HFF-Myc (cell line): ENCODE data around the gene HOMER1.
A peak's percentile ranks its signal among the peaks of the same experiment; 100 is the strongest.

Experiments used
- DNase-seq: peaks from one replicate; pipeline ENCODE4 v3.0.0-alpha.2; 2011; ENCODE audit warnings: low read depth; ENCODE audit errors: extremely low read depth
- H3K4me3 ChIP-seq: replicated peaks from 2 replicates; pipeline ENCODE4 v1.5.1; 2011; ENCODE audit warnings: low read depth, mild to moderate bottlenecking, control low read depth, low read length
- CTCF ChIP-seq: IDR thresholded peaks from 2 replicates; pipeline ENCODE4 v1.5.1; 2012; ENCODE audit warnings: mild to moderate bottlenecking, low read depth, low read length, control low read depth; ENCODE audit errors: missing control alignments

The HOMER1 gene

GRCh38 chr5:79436224-79436623, 77.7 kb downstream of the HOMER1 start:
- no peak for TF ChIP-seq CTCF
- peak; percentile 14 for DNase-seq
- H3K4me3 ChIP-seq = no peak overlapping the region

DNA sequence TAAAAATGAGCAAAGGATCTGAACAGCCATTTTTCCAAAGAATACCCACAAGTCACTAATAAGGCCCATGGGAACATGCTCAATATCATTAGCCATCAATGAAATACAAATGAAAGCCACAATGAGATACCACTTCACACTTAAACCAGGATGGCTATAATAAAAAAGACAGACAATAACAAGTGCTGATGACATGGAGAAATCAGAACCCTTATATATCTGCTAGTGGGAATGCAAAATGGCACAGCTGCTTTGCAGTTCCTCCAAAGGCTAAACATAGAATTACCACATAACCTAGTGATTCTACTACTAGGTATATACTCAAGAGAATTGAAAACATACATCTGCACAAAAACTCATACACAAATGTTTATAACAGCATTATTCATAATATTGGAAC, 83.7 kb downstream of the HOMER1 start:
- no peak overlapping the region for H3K4me3 ChIP-seq
- TF ChIP-seq CTCF = no peak
- no peak for DNase-seq

- DNase-seq = no peak
- TF ChIP-seq CTCF = no peak
- no peak overlapping the region for H3K4me3 ChIP-seq
These were observed 90.6 kb downstream of the HOMER1 start for GRCh38 chr5:79423296-79423695.

- TF ChIP-seq CTCF = no peak
- DNase-seq = no peak
- no peak overlapping the region for H3K4me3 ChIP-seq
These were observed 93.7 kb downstream of the HOMER1 start for GRCh38 chr5:79420248-79420647.

GRCh38 chr5:79418276-79418675, 95.7 kb downstream of the HOMER1 start:
- no peak for TF ChIP-seq CTCF
- DNase-seq = no peak
- H3K4me3 ChIP-seq = no peak overlapping the region

DNA sequence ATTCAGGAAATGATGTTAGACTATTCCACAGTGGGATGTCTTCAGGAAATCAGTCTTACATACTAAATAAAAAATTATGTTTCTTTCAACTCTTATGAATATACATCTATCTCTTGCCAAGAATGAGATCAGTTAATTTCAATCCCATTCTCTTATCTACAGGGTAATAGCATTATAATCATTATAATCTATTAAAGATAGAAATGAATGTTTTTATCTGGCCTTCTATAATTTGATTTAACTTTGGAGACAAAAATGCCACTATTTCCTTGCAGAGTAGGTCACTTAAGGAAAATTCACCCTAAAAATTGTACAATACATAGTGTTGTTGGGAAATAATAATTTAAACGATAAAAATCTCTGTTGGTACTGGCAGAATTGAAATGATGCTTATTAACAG, 96.4 kb downstream of the HOMER1 start:
- H3K4me3 ChIP-seq = no peak overlapping the region
- no peak for DNase-seq
- TF ChIP-seq CTCF = no peak

DNA sequence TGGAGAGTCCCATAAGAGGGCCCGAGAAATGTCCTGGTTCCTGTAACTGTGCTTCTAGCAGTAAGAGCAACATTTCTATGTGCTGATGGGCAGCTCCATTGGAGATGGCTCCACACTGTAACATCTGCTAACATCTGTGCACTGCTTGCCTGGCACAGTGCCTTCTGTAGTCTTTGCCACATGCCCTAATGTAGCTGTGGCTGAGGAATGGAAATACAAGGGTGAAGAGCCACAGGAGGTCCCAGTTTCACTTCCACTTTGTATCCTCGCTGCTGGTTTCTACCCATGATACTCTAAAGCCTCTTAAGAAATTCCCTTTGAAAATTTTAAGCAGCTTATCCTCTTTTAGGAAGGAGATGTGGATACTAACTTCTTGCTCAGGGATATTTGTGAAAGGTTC, 97.4 kb downstream of the HOMER1 start:
- TF ChIP-seq CTCF = no peak
- DNase-seq = peak; percentile 17
- H3K4me3 ChIP-seq = no peak overlapping the region
